Muscle of arm (tissue), 14 donors: ENCODE results near the gene HOOK2. TPM values are rescaled to one million over a fixed set of nuclear protein-coding genes. Genes with fewer than 3 reads are reported as not detected.
"Not testable (repeated sequence)": the region's sequence is repeated elsewhere in the genome, so short reads cannot be mapped to it uniquely, and the experiment has no call there.

Source experiments
- DNase-seq: peaks from one replicate; pipeline ENCODE4 v3.0.0-alpha.2; 2013
- long read RNA-seq, 11 donors: transcript quantifications; one replicate each; lab custom pipeline, GENCODE V29; 2026
- polyA plus RNA-seq, 12 donors: library from polyadenylated mRNA; unstranded; fragments of 120-200 nt; gene quantifications; one replicate each; pipeline ENCODE4 v1.2.1, GENCODE V29; 2013; ENCODE audit not compliant: insufficient read length in 12 of 12

The HOOK2 gene
- polyA plus RNA-seq = 10 to 100 TPM in 11 of 12 donors, not detected in 1; 12.4 to 78.3 (median 24.2) TPM
- long read RNA-seq, donor 1, transcript HOOK2-210 (3 exons, 890 nt) = major isoform, 19 of 102 reads
- long read RNA-seq, donor 1, partial matches to known transcripts = 74 of 102 reads
- long read RNA-seq, donor 1, other reads (novel, unspliced or antisense) = 0 of 102 reads
- long read RNA-seq, donor 2, partial matches to known transcripts = 11 of 34 reads
- long read RNA-seq, donor 2, other reads (novel, unspliced or antisense) = 22 of 34 reads
- long read RNA-seq, donor 3 = 0 reads
- long read RNA-seq, donor 4, partial matches to known transcripts = 0 of 12 reads
- long read RNA-seq, donor 4, other reads (novel, unspliced or antisense) = 8 of 12 reads
- long read RNA-seq, donor 5, partial matches to known transcripts = 6 of 11 reads
- long read RNA-seq, donor 5, other reads (novel, unspliced or antisense) = 0 of 11 reads
- long read RNA-seq, donor 6, partial matches to known transcripts = 5 of 9 reads
- long read RNA-seq, donor 6, other reads (novel, unspliced or antisense) = 0 of 9 reads
- long read RNA-seq, donor 7, partial matches to known transcripts = 0 of 3 reads
- long read RNA-seq, donor 7, other reads (novel, unspliced or antisense) = 0 of 3 reads
- long read RNA-seq, donor 8, partial matches to known transcripts = 6 of 10 reads
- long read RNA-seq, donor 8, other reads (novel, unspliced or antisense) = 0 of 10 reads
- long read RNA-seq, donor 9, partial matches to known transcripts = 0 of 1 reads
- long read RNA-seq, donor 9, other reads (novel, unspliced or antisense) = 0 of 1 reads
- long read RNA-seq, donor 10, partial matches to known transcripts = 0 of 16 reads
- long read RNA-seq, donor 10, other reads (novel, unspliced or antisense) = 13 of 16 reads
- long read RNA-seq, donor 11, partial matches to known transcripts = 0 of 3 reads
- long read RNA-seq, donor 11, other reads (novel, unspliced or antisense) = 0 of 3 reads

- DNase-seq = no peak
Observed at GRCh38 chr19:12774588-12775555, at the start of gene HOOK2. Gene HOOK2, minus strand, starts transcription at chr19:12775552. Its CDS starts 103 bp downstream, at chr19:12775449.

GRCh38 chr19:12821761-12822160 is 46.4 kb upstream of the HOOK2 start:
- DNase-seq = no peak

- DNase-seq = not testable (repeated sequence)
Observed at GRCh38 chr19:12817810-12818209, 42.5 kb upstream of the HOOK2 start.

GRCh38 chr19:12817188-12817587 is 41.8 kb upstream of the HOOK2 start:
- DNase-seq = not testable (repeated sequence)

- DNase-seq = no peak
Observed at GRCh38 chr19:12815088-12815487, 39.7 kb upstream of the HOOK2 start.

GRCh38 chr19:12806242-12807081 is 31.1 kb upstream of the HOOK2 start, which contains the start of gene RNASEH2A:
Gene RNASEH2A, plus strand, starts transcription at chr19:12806584. Its CDS starts 90 bp downstream, at chr19:12806674.
- DNase-seq = peak; percentile 91

GRCh38 chr19:12804051-12804450 is 28.7 kb upstream of the HOOK2 start:
- DNase-seq = no peak

GRCh38 chr19:12802267-12803106 is 27.1 kb upstream of the HOOK2 start:
- DNase-seq = no peak

- no peak for DNase-seq
Observed at GRCh38 chr19:12801466-12802266, 26.3 kb upstream of the HOOK2 start, which contains the start of the genes PRDX2 and THSD8. Gene PRDX2, minus strand, starts transcription at chr19:12801800. Its CDS starts 539 bp downstream, at chr19:12801261. Gene THSD8, plus strand, starts transcription at chr19:12802069. Its CDS starts 3 bp downstream, at chr19:12802072.

- no peak for DNase-seq
Observed at GRCh38 chr19:12800923-12801465, 25.6 kb upstream of the HOOK2 start.

GRCh38 chr19:12800466-12800770 is 25.1 kb upstream of the HOOK2 start:
- no peak for DNase-seq

- DNase-seq = no peak
Observed at GRCh38 chr19:12799742-12800465, 24.6 kb upstream of the HOOK2 start.

- not testable (repeated sequence) for DNase-seq
Observed at GRCh38 chr19:12797607-12798006, 22.3 kb upstream of the HOOK2 start.

GRCh38 chr19:12797141-12797587 is 21.8 kb upstream of the HOOK2 start:
- no peak for DNase-seq

- peak; percentile 87 for DNase-seq
Observed at GRCh38 chr19:12796146-12797071, 21.1 kb upstream of the HOOK2 start.

- DNase-seq = no peak
Observed at GRCh38 chr19:12794971-12795381, 19.6 kb upstream of the HOOK2 start.
